ENCODE results near the gene RASSF6. TPM values are rescaled to one million over a fixed set of nuclear protein-coding genes. Genes with fewer than 3 reads are reported as not detected.

RASSF6 gene
- total and polyA plus RNA-seq, 2 experiments from 2014 or later, result not detected

DNA sequence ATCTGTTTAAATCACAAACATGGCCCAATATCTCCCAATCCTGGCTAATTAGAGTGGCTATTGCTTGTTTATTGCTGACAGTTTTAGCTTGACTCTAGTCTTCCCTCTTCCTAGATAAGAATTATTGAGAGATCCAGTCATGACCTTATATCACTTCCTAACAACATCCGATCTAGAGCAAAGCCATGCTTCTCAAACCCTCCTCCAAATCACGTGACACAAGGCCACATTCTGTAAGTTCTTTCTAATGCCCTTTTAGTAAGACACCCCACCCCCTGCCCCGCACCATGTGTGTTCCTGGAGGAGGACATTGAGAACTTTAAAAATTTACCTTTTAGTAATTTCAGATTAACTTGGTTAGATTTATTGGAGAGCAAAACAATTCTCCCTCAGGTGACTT is 40.6 kb upstream of the RASSF6 start:
- TF ChIP-seq EZH2 (IDR thresholded peaks at IDR 0.05; ENCODE audit: insufficient read depth, poor library complexity, severe bottlenecking), result no peak
- Histone ChIP-seq H4K20me1 (ENCODE audit: insufficient read depth) (no peaks in the 10 kb centered on the region), H3F3A (ENCODE audit: insufficient read depth) (peaks cover 29% of the 10 kb centered on the region), H3K9me2 (ENCODE audit: insufficient read depth) (no peaks in the 10 kb centered on the region), H3K9me3 (ENCODE audit: low read depth) (no peaks in the 10 kb centered on the region), H3K36me3 (ENCODE audit: low read depth) (no peaks in the 10 kb centered on the region), H3K4me3 (no peak overlapping the region), H3K27me3 (replicated peaks; ENCODE audit: insufficient read depth) (no peaks in the 10 kb centered on the region), H3K4me1 (ENCODE audit: insufficient read depth) (peaks cover 45% of the 10 kb centered on the region), H3K27ac (peak overlapping the region; percentile 50), H3K9ac (no peak overlapping the region), H3K79me2 (ENCODE audit: insufficient read depth) (no peaks in the 10 kb centered on the region), H2AFZ (no peak overlapping the region), H3K4me2 (ENCODE audit: unreplicated experiment) (peak overlapping the region; percentile 60)
- in situ Hi-C loops (cut with MboI), result loop anchor here (10.0 kb wide), 1 partner anchor 474 kb away; no protein-coding TSS in a partner anchor
- 97 to 98% methylated on average over 3 of the region's 3 CpGs for WGBS, 2 experiments (ENCODE audit: low coverage in 1 of 2, low lambda C conversion rate in 2 of 2, missing lambda C conversion rate in 2 of 2)
- no peak for DNase-seq

DNA sequence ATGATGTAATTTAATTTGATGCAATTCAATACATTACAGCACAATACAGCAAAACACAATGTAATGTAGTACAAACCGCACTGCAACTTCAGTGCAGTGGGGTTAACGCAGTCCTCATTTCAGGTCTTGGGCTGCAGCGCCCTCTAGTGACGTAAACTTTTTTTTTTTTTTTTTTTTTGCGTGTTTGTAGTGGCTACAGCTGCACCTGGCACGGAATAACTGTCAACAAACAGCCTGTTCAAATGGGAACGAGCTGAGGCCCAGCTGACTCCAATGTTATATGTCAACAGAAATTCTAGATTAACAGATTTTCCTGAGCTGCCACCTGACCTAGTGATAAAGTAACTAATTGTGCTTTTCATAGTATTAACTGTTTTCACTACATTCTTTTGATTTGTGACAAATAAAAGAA is 33.5 kb upstream of the RASSF6 start:
- peak; percentile 73 for DNase-seq

DNA sequence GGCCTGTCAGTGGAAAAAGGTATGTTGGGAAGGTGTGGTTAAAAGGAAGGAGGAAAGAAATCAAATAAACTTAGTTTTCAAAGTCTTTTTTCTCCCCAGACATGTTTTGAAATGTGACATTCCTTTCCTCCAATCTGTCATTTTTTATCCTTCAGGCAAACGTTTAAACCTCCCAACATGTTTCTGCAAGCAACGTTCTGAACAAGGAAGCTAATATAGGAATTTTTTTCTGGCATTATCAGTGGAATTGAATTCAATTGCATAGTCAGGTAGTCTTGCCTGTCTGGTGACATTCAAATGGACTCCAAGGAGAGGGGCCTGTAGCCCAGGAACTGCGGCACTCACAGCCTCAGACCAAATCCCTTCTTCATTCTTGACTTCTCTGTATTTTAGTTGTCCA is 30.0 kb upstream of the RASSF6 start:
- Histone ChIP-seq H3K4me1 (ENCODE audit: insufficient read depth) (no peaks in the 10 kb centered on the region), H3K4me3 (no peak overlapping the region), H3K4me2 (ENCODE audit: unreplicated experiment) (no peak overlapping the region), H3K9ac (no peak overlapping the region), H3K9me2 (ENCODE audit: insufficient read depth) (no peaks in the 10 kb centered on the region), H3F3A (ENCODE audit: insufficient read depth) (no peaks in the 10 kb centered on the region), H3K36me3 (ENCODE audit: low read depth) (no peaks in the 10 kb centered on the region), H4K20me1 (ENCODE audit: insufficient read depth) (no peaks in the 10 kb centered on the region), H3K79me2 (ENCODE audit: insufficient read depth) (no peaks in the 10 kb centered on the region), H3K27ac (no peak overlapping the region), H2AFZ (no peak overlapping the region), H3K27me3 (replicated peaks; ENCODE audit: insufficient read depth) (no peaks in the 10 kb centered on the region), H3K9me3 (ENCODE audit: low read depth) (no peaks in the 10 kb centered on the region)
- DNase-seq, result no peak
- TF ChIP-seq EZH2phosphoT487 (IDR thresholded peaks at IDR 0.05; ENCODE audit: insufficient read depth, low read depth), result no peak
- no peak for TF ChIP-seq EZH2 (IDR thresholded peaks at IDR 0.05; ENCODE audit: insufficient read depth, poor library complexity, severe bottlenecking)
- in situ Hi-C loops (cut with MboI), result no loop called here
- WGBS, 2 experiments (ENCODE audit: low coverage in 1 of 2, low lambda C conversion rate in 2 of 2, missing lambda C conversion rate in 2 of 2), result 54 to 57% methylated on average over 3 of the region's 3 CpGs

More for the DNA sequence above, 33.5 kb upstream of the RASSF6 start:
- H3K9ac ChIP-seq, result no peak overlapping the region
- no peaks in the 10 kb centered on the region for H3K27me3 ChIP-seq (replicated peaks; ENCODE audit: insufficient read depth)
- H3K9me2 ChIP-seq (ENCODE audit: insufficient read depth), result no peaks in the 10 kb centered on the region
- H3K4me1 ChIP-seq (ENCODE audit: insufficient read depth), result no peaks in the 10 kb centered on the region
- H3F3A ChIP-seq (ENCODE audit: insufficient read depth), result no peaks in the 10 kb centered on the region
- no peak overlapping the region for H3K27ac ChIP-seq
- in situ Hi-C loops (cut with MboI), result no loop called here
- no peak overlapping the region for H2AFZ ChIP-seq
- no peaks in the 10 kb centered on the region for H3K79me2 ChIP-seq (ENCODE audit: insufficient read depth)
- H4K20me1 ChIP-seq (ENCODE audit: insufficient read depth), result no peaks in the 10 kb centered on the region
- no peaks in the 10 kb centered on the region for H3K9me3 ChIP-seq (ENCODE audit: low read depth)
- 1% methylated on average over 7 of the region's 7 CpGs for WGBS, 2 experiments (ENCODE audit: low coverage in 1 of 2, low lambda C conversion rate in 2 of 2, missing lambda C conversion rate in 2 of 2)
- no peak overlapping the region for H3K4me3 ChIP-seq
- H3K4me2 ChIP-seq (ENCODE audit: unreplicated experiment), result no peak overlapping the region
- no peak for TF ChIP-seq EZH2 (IDR thresholded peaks at IDR 0.05; ENCODE audit: insufficient read depth, poor library complexity, severe bottlenecking)
- TF ChIP-seq EZH2phosphoT487 (IDR thresholded peaks at IDR 0.05; ENCODE audit: insufficient read depth, low read depth), result no peak
- no peaks in the 10 kb centered on the region for H3K36me3 ChIP-seq (ENCODE audit: low read depth)

DNA sequence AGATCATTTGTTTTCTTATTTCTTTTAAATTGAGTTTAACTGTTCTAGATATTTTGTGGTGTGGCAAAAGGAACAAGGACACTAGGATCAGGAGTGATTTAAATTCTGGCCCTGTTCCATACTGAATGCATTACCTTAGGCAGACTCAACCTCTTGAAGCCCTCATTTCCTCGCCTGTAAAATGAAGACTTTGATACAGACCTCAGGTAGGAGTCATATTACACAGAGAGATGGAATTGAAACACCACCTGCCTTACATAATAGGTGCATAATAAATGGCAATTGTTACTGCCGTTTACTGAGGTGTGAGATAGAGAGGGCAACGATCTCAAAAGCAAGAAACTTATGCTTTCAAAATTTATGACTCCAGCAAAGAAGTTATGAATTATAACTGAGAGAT is 28.2 kb upstream of the RASSF6 start:
- Histone ChIP-seq H3K9me3 (ENCODE audit: low read depth) (no peaks in the 10 kb centered on the region), H3K9me2 (ENCODE audit: insufficient read depth) (no peaks in the 10 kb centered on the region), H3K4me1 (ENCODE audit: insufficient read depth) (no peaks in the 10 kb centered on the region), H3K4me3 (no peak overlapping the region), H3K4me2 (ENCODE audit: unreplicated experiment) (no peak overlapping the region), H3K36me3 (ENCODE audit: low read depth) (no peaks in the 10 kb centered on the region), H3K27me3 (replicated peaks; ENCODE audit: insufficient read depth) (no peaks in the 10 kb centered on the region), H3K27ac (no peak overlapping the region), H3K79me2 (ENCODE audit: insufficient read depth) (no peaks in the 10 kb centered on the region), H2AFZ (no peak overlapping the region), H3F3A (ENCODE audit: insufficient read depth) (no peaks in the 10 kb centered on the region), H4K20me1 (ENCODE audit: insufficient read depth) (no peaks in the 10 kb centered on the region), H3K9ac (no peak overlapping the region)
- no peak for DNase-seq
- in situ Hi-C loops (cut with MboI), result loop anchor here (25.0 kb wide), 1 partner anchor 311 kb away; no protein-coding TSS in a partner anchor
- 38 to 62% methylated on average over 3 of the region's 3 CpGs for WGBS, 2 experiments (ENCODE audit: low coverage in 1 of 2, low lambda C conversion rate in 2 of 2, missing lambda C conversion rate in 2 of 2)
- TF ChIP-seq EZH2phosphoT487 (IDR thresholded peaks at IDR 0.05; ENCODE audit: insufficient read depth, low read depth) (no peak), EZH2 (IDR thresholded peaks at IDR 0.05; ENCODE audit: insufficient read depth, poor library complexity, severe bottlenecking) (no peak)

DNA sequence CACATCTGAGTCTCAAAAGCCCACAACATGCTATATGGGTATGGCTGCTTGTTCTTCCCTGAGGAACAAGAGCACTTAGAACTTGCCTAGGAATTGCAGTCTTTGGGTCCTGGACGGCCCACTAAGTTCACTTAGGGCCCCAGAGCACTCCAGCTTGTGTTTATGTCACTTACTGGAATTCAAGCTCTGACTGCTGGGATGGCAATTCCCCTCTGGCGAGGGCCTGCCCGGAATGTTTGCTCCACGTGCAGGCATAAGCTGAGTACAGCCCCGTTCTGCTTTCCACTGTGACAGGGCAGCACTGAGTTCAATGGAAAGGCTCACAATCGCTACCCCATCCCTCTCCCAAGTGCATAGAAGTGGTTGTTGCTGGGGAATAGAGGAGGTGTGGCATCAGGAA is 25.9 kb upstream of the RASSF6 start:
- in situ Hi-C loops (cut with MboI), result loop anchor here (25.0 kb wide), 1 partner anchor 309 kb away; no protein-coding TSS in a partner anchor
- Histone ChIP-seq H3K79me2 (ENCODE audit: insufficient read depth) (no peaks in the 10 kb centered on the region), H3K4me1 (ENCODE audit: insufficient read depth) (no peaks in the 10 kb centered on the region), H3K27me3 (replicated peaks; ENCODE audit: insufficient read depth) (peaks cover 15% of the 10 kb centered on the region; the same call in 1 of the 2 replicates), H3K9me3 (ENCODE audit: low read depth) (no peaks in the 10 kb centered on the region), H3K36me3 (ENCODE audit: low read depth) (no peaks in the 10 kb centered on the region), H2AFZ (no peak overlapping the region), H3K9ac (no peak overlapping the region), H3K4me3 (no peak overlapping the region), H3K9me2 (ENCODE audit: insufficient read depth) (no peaks in the 10 kb centered on the region), H3F3A (ENCODE audit: insufficient read depth) (no peaks in the 10 kb centered on the region), H3K27ac (no peak overlapping the region), H3K4me2 (ENCODE audit: unreplicated experiment) (no peak overlapping the region), H4K20me1 (ENCODE audit: insufficient read depth) (no peaks in the 10 kb centered on the region)
- WGBS, 2 experiments (ENCODE audit: low coverage in 1 of 2, low lambda C conversion rate in 2 of 2, missing lambda C conversion rate in 2 of 2), result 65 to 69% methylated on average over 6 of the region's 6 CpGs
- no peak for DNase-seq
- TF ChIP-seq EZH2phosphoT487 (IDR thresholded peaks at IDR 0.05; ENCODE audit: insufficient read depth, low read depth), result no peak
- TF ChIP-seq EZH2 (IDR thresholded peaks at IDR 0.05; ENCODE audit: insufficient read depth, poor library complexity, severe bottlenecking), result no peak
